SK-N-SH (cell line): Measurements from ENCODE around the gene APLN. TPM values are rescaled to one million over a fixed set of nuclear protein-coding genes. Genes with fewer than 3 reads are reported as not detected.
A peak's percentile ranks its signal among the peaks of the same experiment; 100 is the strongest.

Experiments used
- CTCF ChIA-PET: fragments of 300-600, 350-600 bp; formaldehyde crosslinking; extraction: SDS; loops from one replicate; lab custom pipeline; 2021; lab: Yijun Ruan, JAX
- POLR2A ChIA-PET: fragments of 350-600 bp; sonication (Branson Sonifier 250); formaldehyde crosslinking; extraction: SDS; loops from one replicate; lab custom pipeline; 2020; ENCODE audit warnings: antibody characterized with exemption, inconsistent platforms; lab: Yijun Ruan, JAX
- DNase-seq: peaks from one replicate; pipeline ENCODE4 v3.0.0; 2012
- H2AFZ ChIP-seq: fragments of 200-600 bp; sonication (generic); 2 replicates; pipeline ENCODE4 v1.8.1; 2016; ENCODE audit warnings: antibody characterized with exemption, mild to moderate bottlenecking, low read depth
- H3F3A ChIP-seq: fragments of 200-600 bp; sonication (generic); replicated peaks from 2 replicates; pipeline ENCODE3; 2016; ENCODE audit warnings: antibody characterized with exemption, mild to moderate bottlenecking; ENCODE audit not compliant: insufficient read depth
- H3K27ac ChIP-seq, 2 experiments: fragments of 200-500 bp in 1 of 2; fragments of 200-600 bp in 1 of 2; sonication (Bioruptor generic) in 1 of 2; sonication (generic), shearing (Covaris generic) in 1 of 2; 2 replicates each; pipeline versions ENCODE4 v1.5.1 to v1.6.1; 2014 to 2016; ENCODE audit warnings: low read depth in 2 of 2, inconsistent platforms in 1 of 2, low read length in 1 of 2, mild to moderate bottlenecking in 1 of 2, mixed read lengths in 1 of 2
- H3K27me3 ChIP-seq: fragments of 200-600 bp; sonication (generic), shearing (Covaris generic); 2 replicates; pipeline ENCODE4 v1.6.1; 2016; ENCODE audit warnings: mixed run types; ENCODE audit not compliant: insufficient read depth
- H3K36me3 ChIP-seq, 2 experiments: fragments of 200-500 bp in 1 of 2; fragments of 200-600 bp in 1 of 2; sonication (Bioruptor generic) in 1 of 2; sonication (generic) in 1 of 2; replicated peaks in 1 of 2; 2 replicates each; pipeline versions ENCODE3 to v1.5.1; 2014 to 2016; ENCODE audit warnings: low read length in 1 of 2, mild to moderate bottlenecking in 1 of 2; ENCODE audit not compliant: insufficient read depth in 2 of 2, control insufficient read depth in 1 of 2
- H3K4me1 ChIP-seq, 2 experiments: fragments of 200-500 bp in 1 of 2; fragments of 200-600 bp in 1 of 2; sonication (Bioruptor generic) in 1 of 2; sonication (generic), shearing (Covaris generic) in 1 of 2; 2 replicates each; pipeline versions ENCODE4 v1.5.1 to v1.6.1; 2014 to 2016; ENCODE audit warnings: low read depth in 1 of 2, low read length in 1 of 2, mixed run types in 1 of 2; ENCODE audit not compliant: insufficient read depth in 2 of 2, control insufficient read depth in 1 of 2
- H3K4me2 ChIP-seq: fragments of 200-600 bp; sonication (generic), shearing (Covaris generic); 2 replicates; pipeline ENCODE4 v1.6.1; 2017; ENCODE audit warnings: mixed run types
- H3K4me3 ChIP-seq, 2 experiments: fragments of 200-500 bp in 1 of 2; fragments of 200-600 bp in 1 of 2; sonication (Bioruptor generic) in 1 of 2; sonication (generic), shearing (Covaris generic) in 1 of 2; 2 replicates each; pipeline versions ENCODE4 v1.5.1 to v1.8.1; 2014 to 2016; ENCODE audit warnings: low read depth in 2 of 2, inconsistent platforms in 1 of 2, low read length in 1 of 2, mild to moderate bottlenecking in 1 of 2, mixed read lengths in 1 of 2, moderate library complexity in 1 of 2
- H3K79me2 ChIP-seq: fragments of 200-600 bp; sonication (generic); 2 replicates; pipeline ENCODE4 v1.8.1; 2017; ENCODE audit warnings: mild to moderate bottlenecking; ENCODE audit not compliant: insufficient read depth
- H3K9ac ChIP-seq: fragments of 200-600 bp; sonication (generic); 2 replicates; pipeline ENCODE4 v1.6.1; 2017; ENCODE audit warnings: mixed run types
- H3K9me2 ChIP-seq: fragments of 200-600 bp; sonication (generic); 2 replicates; pipeline ENCODE4 v1.6.1; 2017; ENCODE audit warnings: mixed run types
- H3K9me3 ChIP-seq: fragments of 200-600 bp; sonication (generic); 2 replicates; pipeline ENCODE4 v1.6.1; 2017; ENCODE audit warnings: mixed run types, mild to moderate bottlenecking, moderate library complexity
- H4K20me1 ChIP-seq: fragments of 200-600 bp; sonication (generic); 2 replicates; pipeline ENCODE4 v1.6.1; 2017; ENCODE audit warnings: mild to moderate bottlenecking, mixed run types; ENCODE audit not compliant: insufficient read depth
- CHD2 ChIP-seq: fragments of 150-350 bp; IDR thresholded peaks from 2 replicates; pipeline ENCODE4 v1.6.1; 2018; ENCODE audit warnings: low read length; ENCODE audit not compliant: partially characterized antibody
- ELF1 ChIP-seq: IDR thresholded peaks from 2 replicates; pipeline ENCODE4 v1.4.0; 2012
- EZH2phosphoT487 ChIP-seq: fragments of 200-600 bp; sonication (generic); IDR thresholded peaks from 2 replicates; pipeline ENCODE4 v1.6.1; 2017; ENCODE audit warnings: low read depth, mixed run types, mild to moderate bottlenecking, antibody characterized with exemption, moderate library complexity, borderline replicate concordance
- FOSL2 ChIP-seq: IDR thresholded peaks from 2 replicates; pipeline ENCODE4 v1.4.0; 2012; ENCODE audit warnings: low read depth, mild to moderate bottlenecking, moderate library complexity, borderline replicate concordance
- GATA2 ChIP-seq: sonication (generic); formaldehyde crosslinking; IDR thresholded peaks from 2 replicates; pipeline ENCODE4 v1.5.0; 2020; ENCODE audit warnings: mild to moderate bottlenecking, missing genetic modification reagents
- MAX ChIP-seq: IDR thresholded peaks from 2 replicates; pipeline ENCODE4 v1.4.0; 2012; ENCODE audit warnings: low read depth
- MXI1 ChIP-seq: IDR thresholded peaks from 2 replicates; pipeline ENCODE4 v1.6.1; 2012; ENCODE audit warnings: mild to moderate bottlenecking, low read depth, low read length, improper control_type of control experiment
- NFIC ChIP-seq: IDR thresholded peaks from 2 replicates; pipeline ENCODE4 v1.4.0; 2012; ENCODE audit warnings: borderline replicate concordance
- NRF1 ChIP-seq: IDR thresholded peaks from 2 replicates; pipeline ENCODE4 v1.6.1; 2012; ENCODE audit warnings: low read depth, mild to moderate bottlenecking, low read length
- PBX3 ChIP-seq: IDR thresholded peaks from 2 replicates; pipeline ENCODE4; 2012
- POLR2AphosphoS5 ChIP-seq: IDR thresholded peaks from 2 replicates; pipeline ENCODE4 v1.6.1; 2012; ENCODE audit warnings: low read depth, low read length
- RAD21 ChIP-seq: IDR thresholded peaks from 2 replicates; pipeline ENCODE4 v1.6.1; 2012; ENCODE audit warnings: mild to moderate bottlenecking, low read length
- RCOR1 ChIP-seq: fragments of 150-350 bp; IDR thresholded peaks from 2 replicates; pipeline ENCODE4 v1.6.1; 2017; ENCODE audit warnings: antibody characterized with exemption, low read length
- REST ChIP-seq: IDR thresholded peaks from 2 replicates; pipeline ENCODE4 v1.6.1; 2012; ENCODE audit warnings: mild to moderate bottlenecking, low read depth, low read length, moderate library complexity
- RFX5 ChIP-seq: IDR thresholded peaks from 2 replicates; pipeline ENCODE4 v1.6.1; 2012; ENCODE audit warnings: mild to moderate bottlenecking, improper control_type of control experiment, low read length
- SIN3A ChIP-seq: IDR thresholded peaks from 2 replicates; pipeline ENCODE4 v1.6.1; 2012; ENCODE audit warnings: low read depth, mild to moderate bottlenecking, low read length, moderate library complexity, borderline replicate concordance
- SMC3 ChIP-seq: IDR thresholded peaks from 2 replicates; pipeline ENCODE4 v1.6.1; 2012; ENCODE audit warnings: low read depth, low read length, improper control_type of control experiment
- TAF1 ChIP-seq: IDR thresholded peaks from 2 replicates; pipeline ENCODE4 v1.6.1; 2012; ENCODE audit warnings: low read depth, mild to moderate bottlenecking, low read length, moderate library complexity, borderline replicate concordance
- TCF12 ChIP-seq: IDR thresholded peaks from 2 replicates; pipeline ENCODE4 v1.4.0; 2012
- TEAD4 ChIP-seq: IDR thresholded peaks from 2 replicates; pipeline ENCODE4 v1.4.0; 2012; ENCODE audit warnings: mild to moderate bottlenecking, borderline replicate concordance; ENCODE audit not compliant: insufficient read depth
- USF2 ChIP-seq: fragments of 150-350 bp; IDR thresholded peaks from 2 replicates; pipeline ENCODE4 v1.6.1; 2017; ENCODE audit warnings: antibody characterized with exemption, low read length, low read depth, borderline replicate concordance
- WGBS: methylation state at CpG from one replicate; pipeline ENCODE4 v1.1.6; 2017; ENCODE audit warnings: low lambda C conversion rate; 5-methylcytosine and 5-hydroxymethylcytosine counted together
- polyA plus RNA-seq, 3 experiments: library from polyadenylated mRNA; depleted of rRNA; stranded (reverse); fragments of >200 nt; gene quantifications; 2 replicates each; pipeline ENCODE4 v1.2.3, GENCODE V29; 2012

Gene APLN
- polyA plus RNA-seq, 1 of the 3 experiments (the other 2 are of a cell fraction): 0.82 TPM

- CTCF ChIA-PET: interaction anchor here (0.6 to 7.7 kb wide), 5 partner anchors 9 to 1765 kb away, joined by 3 to 119 read pairs (median 21); partner anchors contain the start of gene APLN
Measured at GRCh38 chrX:129641941-129642340, 12.8 kb downstream of the APLN start.

GRCh38 chrX:129641469-129641868 is 13.3 kb downstream of the APLN start:
- CTCF ChIA-PET: interaction anchor here (0.6 to 7.7 kb wide), 6 partner anchors 9 to 1765 kb away, joined by 3 to 119 read pairs (median 16); partner anchors contain the start of gene APLN
- POLR2A ChIA-PET: no interaction called here
- TF ChIP-seq TCF12 (no peak), NRF1 (no peak), FOSL2 (no peak), SIN3A (no peak), GATA2 (CRISPR knock-in tag) (no peak), USF2 (no peak), ELF1 (no peak), RFX5 (no peak), TEAD4 (no peak), CHD2 (no peak), RCOR1 (no peak), REST (no peak), POLR2AphosphoS5 (no peak), EZH2phosphoT487 (no peak), MXI1 (no peak), TAF1 (no peak), RAD21 (no peak)

More at GRCh38 chrX:129641941-129642340, 12.8 kb downstream of the APLN start:
- H3K27me3 ChIP-seq: peaks cover 25% of the 10 kb centered on the region
- H3K9me2 ChIP-seq: no peaks in the 10 kb centered on the region
- no peaks in the 10 kb centered on the region for H3K9me3 ChIP-seq
- H3K36me3 ChIP-seq: no peaks in the 10 kb centered on the region
- TF ChIP-seq SMC3: no peak
- TF ChIP-seq EZH2phosphoT487: no peak
- peak; percentile 27; the same call in 1 of the 2 replicates for TF ChIP-seq TCF12
- no peak for TF ChIP-seq SIN3A
- TF ChIP-seq PBX3: 0 out of 2 replicates have a peak, but pooled peaks have one; percentile 14
- peak; percentile 77 for TF ChIP-seq NFIC
- no peak for TF ChIP-seq ELF1
- TF ChIP-seq MAX: no peak
- TF ChIP-seq FOSL2: no peak
- peaks cover 4% of the 10 kb centered on the region for H3F3A ChIP-seq
- no peak overlapping the region for H3K27ac ChIP-seq
- DNase-seq: no peak
- H3K4me3 ChIP-seq: no peak overlapping the region
- H3K9ac ChIP-seq: no peak overlapping the region
- no peaks in the 10 kb centered on the region for H4K20me1 ChIP-seq
- H3K4me1 ChIP-seq: peaks cover 7 to 18% of the 10 kb centered on the region in 2 experiments; a peak in 2 of 4 replicates
- 36% methylated on average over 3 of the region's 3 CpGs for WGBS
- H2AFZ ChIP-seq: no peak overlapping the region
- H3K4me2 ChIP-seq: no peak overlapping the region
- POLR2A ChIA-PET: no interaction called here
- H3K79me2 ChIP-seq: no peaks in the 10 kb centered on the region

More at GRCh38 chrX:129641469-129641868, 13.3 kb downstream of the APLN start:
- H3K36me3 ChIP-seq: no peaks in the 10 kb centered on the region
- no peak for DNase-seq
- peaks cover 4% of the 10 kb centered on the region for H3F3A ChIP-seq
- WGBS: 46% methylated on average over 3 of the region's 3 CpGs
- no peak overlapping the region for H3K9ac ChIP-seq
- H3K4me2 ChIP-seq: no peak overlapping the region
- H3K4me3 ChIP-seq: no peak overlapping the region
- no peaks in the 10 kb centered on the region for H3K79me2 ChIP-seq
- peaks cover 7 to 13% of the 10 kb centered on the region in 2 experiments; a peak in 2 of 4 replicates for H3K4me1 ChIP-seq
- H3K27ac ChIP-seq: no peak overlapping the region
- H3K9me2 ChIP-seq: no peaks in the 10 kb centered on the region
- peaks cover 24% of the 10 kb centered on the region for H3K27me3 ChIP-seq
- H4K20me1 ChIP-seq: no peaks in the 10 kb centered on the region
- H3K9me3 ChIP-seq: no peaks in the 10 kb centered on the region
- H2AFZ ChIP-seq: no peak overlapping the region
